Epidermal melanocyte (primary cell): Measurements from ENCODE around the gene METTL13.

Experiments
- DNase-seq: peaks from one replicate; pipeline ENCODE4 v3.0.0; 2011; ENCODE audit warnings: low spot score; ENCODE audit not compliant: insufficient read length

Gene METTL13

DNA sequence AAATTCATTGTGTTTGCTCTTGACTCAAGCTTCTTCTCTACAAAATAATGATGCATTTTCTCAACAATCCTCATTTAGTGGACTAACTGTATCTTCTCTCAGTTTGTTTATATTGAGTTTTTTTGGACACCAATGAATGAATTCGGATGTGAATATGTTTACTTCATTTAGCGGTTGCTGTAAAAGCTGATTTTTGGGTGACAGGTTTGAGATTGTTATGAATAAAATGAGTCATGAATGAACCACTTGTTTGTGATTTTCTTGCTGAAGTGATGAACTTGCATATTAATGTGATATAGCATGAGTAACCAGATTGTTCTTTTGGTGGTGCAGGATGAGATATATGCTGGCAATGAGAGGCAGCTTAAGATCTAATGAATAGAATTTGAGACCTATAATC, 62.9 kb downstream of the METTL13 start:
- no peak for DNase-seq

DNA sequence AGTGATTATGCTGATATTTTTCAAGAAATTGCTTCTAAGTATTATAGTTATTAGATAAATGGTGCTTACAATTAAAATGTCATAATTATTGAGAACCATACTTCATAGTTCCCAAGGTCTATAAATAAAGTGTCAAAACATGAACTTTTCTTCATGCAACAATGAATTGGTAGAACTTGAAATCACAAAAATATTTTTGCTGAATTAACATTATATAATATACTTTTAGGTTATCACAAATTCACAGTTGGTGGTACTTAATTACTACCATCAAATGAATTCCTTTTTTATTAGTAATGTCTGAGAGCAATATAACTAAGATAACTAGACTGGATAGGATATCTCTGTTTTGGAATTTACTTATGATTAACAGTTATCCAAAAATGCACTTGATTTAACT, 64.5 kb downstream of the METTL13 start:
- DNase-seq = no peak
